Cardiac septum (tissue), 1 donor: ENCODE measurements around the gene H2BW2. TPM values are rescaled to one million over a fixed set of nuclear protein-coding genes. Genes with fewer than 3 reads are reported as not detected.
"Not testable (repeated sequence)": the region's sequence is repeated elsewhere in the genome, so short reads cannot be mapped to it uniquely, and the experiment has no call there.

Source experiments
- DNase-seq: peaks from one replicate; pipeline ENCODE4 v3.0.0-alpha.2; 2020; ENCODE audit warnings: low spot score
- intact Hi-C: fragments of 100-400 bp; cut with DNase I; formaldehyde crosslinking; loops from one replicate; pipeline ENCODE4 v1.14.0; 2022
- long read RNA-seq: library from polyadenylated mRNA; unstranded; transcript quantifications from one replicate; pipeline ENCODE4 v2.0.0, GENCODE V29; 2021
- total RNA-seq: library from RNA; stranded (reverse); fragmentation: NEBNext Ultra II Directional; extraction: Animal tissue kit (Norgen Biotek cat#: 25700); gene quantifications from one replicate; pipeline ENCODE4 v1.2.1, GENCODE V29; 2021
- donor health status: DM: no; HTN: no; CAD: no.

H2BW2 gene
- total RNA-seq, result not detected
- long read RNA-seq, result 0 reads

DNA sequence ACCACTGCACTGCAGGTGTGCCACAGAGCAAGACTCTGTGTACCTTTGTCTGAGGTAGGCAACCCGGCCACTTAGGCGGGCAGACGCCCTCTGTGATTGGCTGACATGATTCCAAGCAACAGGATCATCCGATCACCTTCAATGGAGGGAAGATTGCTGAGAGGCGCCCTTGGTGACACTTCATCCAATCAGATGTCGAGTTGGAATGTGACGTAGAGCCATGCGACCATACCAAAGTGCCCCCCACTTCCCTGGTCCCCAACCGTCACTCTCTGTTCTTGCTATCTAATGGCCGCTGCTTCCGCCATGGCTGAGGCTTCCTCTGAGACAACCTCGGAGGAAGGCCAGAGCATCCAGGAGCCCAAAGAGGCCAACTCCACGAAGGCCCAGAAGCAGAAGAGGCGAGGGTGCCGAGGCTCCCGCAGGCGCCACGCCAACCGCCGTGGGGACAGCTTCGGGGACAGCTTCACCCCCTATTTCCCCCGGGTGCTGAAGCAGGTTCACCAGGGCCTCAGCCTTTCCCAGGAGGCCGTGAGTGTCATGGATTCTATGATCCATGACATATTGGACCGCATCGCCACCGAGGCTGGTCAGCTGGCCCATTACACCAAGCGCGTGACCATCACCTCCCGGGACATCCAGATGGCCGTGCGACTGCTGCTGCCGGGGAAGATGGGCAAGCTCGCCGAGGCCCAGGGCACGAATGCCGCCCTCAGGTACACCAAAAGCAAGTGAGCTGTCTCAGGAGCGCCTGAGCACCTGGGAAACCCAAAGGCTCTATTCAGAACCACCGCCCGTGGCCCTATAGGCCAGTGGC is at the start of gene H2BW2:
H2BW2 (plus strand) TSS at position 268 of the 817 bp plus-strand sequence; CDS start at position 307, 39 bp downstream.
- no peak for DNase-seq
- intact Hi-C loops, result no loop called here

DNA sequence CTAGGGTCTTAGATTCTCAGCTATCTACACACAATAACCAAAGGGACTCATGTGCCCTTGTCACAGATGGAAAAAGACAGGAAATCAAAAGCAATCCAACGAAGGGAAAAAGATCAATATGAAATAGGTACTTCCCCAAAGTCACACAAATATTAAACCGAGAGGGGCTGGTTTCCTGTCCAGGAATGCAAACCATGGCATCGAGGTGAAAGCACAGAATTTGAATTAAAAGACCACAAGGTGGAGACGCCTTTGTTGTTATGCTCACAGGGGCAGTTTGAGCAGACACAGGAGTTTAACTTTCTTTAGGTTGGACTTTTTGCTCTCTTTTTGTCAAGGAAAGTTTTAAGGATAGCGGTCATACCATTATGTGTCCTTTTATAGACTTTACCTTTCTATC is 40.5 kb upstream of the H2BW2 start:
- intact Hi-C loops, result no loop called here
- DNase-seq, result no peak

DNA sequence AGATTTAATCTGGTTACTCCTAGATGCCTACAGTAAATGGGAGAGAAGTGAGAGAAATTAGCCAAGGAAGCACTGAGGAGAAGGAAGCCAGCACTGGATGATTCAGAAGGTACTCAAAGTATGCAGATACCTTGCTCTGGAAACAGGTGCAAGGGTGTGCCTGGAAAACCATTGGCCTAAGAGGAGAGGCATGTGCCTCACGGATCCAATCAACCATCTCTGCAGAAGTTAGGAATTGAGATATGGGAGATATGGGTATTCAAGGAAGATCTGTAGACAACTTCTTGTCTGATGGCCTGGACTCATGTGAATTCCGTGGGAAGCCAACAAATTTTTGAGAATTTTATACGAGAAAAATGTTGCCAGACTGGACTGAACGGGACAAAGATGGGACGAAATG is 30.9 kb upstream of the H2BW2 start:
- DNase-seq, result no peak
- intact Hi-C loops, result no loop called here

DNA sequence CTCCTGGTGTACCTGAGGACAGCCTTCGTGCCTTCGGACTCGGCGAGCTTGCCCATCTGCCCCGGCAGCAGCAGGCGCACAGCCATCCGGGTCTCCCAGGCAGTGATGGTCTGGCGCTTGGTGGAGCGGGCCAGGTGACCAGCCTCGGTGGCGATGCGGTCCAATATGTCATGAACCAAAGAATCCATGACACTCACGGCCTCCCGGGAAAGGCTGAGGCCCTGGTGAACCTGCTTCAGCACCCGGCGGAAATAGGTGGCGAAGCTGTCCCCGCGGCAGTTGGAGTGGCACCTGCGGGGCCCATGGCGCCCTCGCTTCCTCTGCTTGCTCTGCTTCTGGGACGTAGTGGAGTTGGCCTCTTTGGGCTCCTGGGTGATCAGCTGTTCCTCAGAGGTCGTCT is 26.6 kb upstream of the H2BW2 start:
- intact Hi-C loops, result no loop called here
- no peak for DNase-seq

DNA sequence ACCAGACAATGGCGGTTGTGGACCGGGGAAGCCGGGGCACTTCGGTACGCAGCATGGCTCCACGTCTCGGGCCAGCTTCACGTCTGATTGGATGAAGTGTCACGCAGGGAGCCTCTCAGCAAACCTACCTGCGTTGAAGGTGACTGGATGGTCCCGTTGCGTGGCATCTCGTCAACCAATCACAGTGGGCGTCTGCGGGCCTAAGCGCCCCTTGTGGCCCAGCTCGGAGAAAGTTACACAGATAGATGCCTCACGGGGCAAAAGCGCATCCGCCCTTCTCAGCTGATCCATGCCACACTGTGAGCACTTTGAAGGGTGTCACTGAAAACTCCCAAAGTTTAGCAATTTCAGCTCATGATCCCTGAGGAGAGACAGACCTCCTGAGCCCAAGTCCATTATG is 26.1 kb upstream of the H2BW2 start, which contains the start of gene H2BW1:
H2BW1 (minus strand) TSS at position 103 of the 400 bp plus-strand sequence. CDS start 132 bp downstream, outside the sequence.
- no peak for DNase-seq
- intact Hi-C loops, result no loop called here

DNA sequence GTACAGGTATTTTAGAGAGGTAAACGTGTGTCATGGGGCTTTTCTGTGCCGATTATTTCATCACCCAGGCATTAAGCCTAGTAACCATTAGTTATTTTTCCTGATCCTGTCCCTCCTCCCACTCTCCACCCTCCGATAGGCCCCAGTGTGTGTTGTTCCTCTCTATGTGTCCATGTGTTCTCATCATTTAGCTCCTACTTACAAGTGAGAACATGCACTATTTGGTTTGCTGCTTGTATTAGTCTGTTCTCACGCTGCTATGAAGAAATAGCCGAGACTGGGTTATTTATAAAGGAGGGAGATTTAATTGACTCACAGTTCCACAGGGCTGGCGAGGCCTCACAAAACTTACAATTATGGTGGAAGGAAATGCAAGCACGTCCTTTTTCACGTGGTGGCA is 24.2 kb upstream of the H2BW2 start:
- intact Hi-C loops, DNase-seq: not testable (repeated sequence)

DNA sequence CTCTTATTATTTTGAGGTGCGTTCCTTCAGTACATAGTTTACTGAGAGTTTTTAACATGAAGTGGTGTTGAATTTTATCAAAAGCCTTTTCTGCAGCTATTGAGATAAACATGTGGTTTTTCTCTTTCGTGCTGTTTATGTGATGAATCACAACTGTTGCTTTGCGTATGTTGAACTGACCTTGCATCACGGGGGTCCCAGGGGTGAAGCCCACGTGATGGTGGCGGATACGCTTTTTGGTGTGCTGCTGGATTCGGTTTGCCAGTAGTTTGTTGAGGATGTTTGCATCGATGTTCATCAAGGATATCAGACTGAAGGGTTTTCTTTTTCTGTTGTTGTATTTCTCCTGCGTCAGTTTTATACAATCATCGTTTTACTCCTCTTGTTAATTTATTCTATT is 21.6 kb upstream of the H2BW2 start:
- intact Hi-C loops, result no loop called here
- DNase-seq, result no peak

DNA sequence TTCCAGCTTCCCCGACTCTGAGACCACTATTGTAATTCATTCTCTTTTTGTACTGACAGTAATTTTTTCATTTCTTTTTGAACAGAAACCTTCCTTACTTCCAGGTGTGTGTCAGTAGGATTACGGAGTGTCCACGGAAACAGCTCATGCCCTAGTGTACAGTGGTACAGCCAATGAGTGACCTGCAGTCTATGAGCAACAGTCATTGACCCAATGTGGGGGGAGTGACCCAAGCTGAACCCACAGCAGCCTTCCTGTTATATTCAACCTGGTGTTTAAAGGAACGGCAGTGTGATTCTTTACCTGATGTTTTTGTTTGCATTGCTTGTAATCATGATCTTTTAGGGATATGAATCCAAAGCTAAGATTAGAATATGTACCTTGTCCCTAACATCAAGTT is 1.2 kb downstream of the H2BW2 start:
- intact Hi-C loops, result no loop called here
- no peak for DNase-seq

DNA sequence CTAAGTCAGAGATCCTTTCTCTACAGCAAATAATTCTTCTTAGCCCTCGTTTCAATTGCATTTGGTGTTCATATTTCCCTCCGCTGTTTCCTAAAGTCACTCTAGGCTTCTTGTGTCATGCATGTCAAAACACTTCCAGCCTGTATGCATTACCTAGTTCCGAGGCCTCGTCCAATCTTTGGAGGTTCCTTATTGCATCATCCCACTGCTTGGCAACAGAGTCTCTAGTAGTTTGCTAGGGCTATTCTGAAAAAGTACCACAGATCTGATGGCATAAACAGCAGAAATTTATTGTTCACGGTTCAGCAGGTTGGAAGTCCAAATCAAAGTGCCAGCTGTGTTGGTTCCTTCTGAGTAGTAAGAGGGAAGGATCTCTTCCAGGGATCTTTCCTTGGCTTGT is 5.9 kb downstream of the H2BW2 start:
- intact Hi-C loops, result no loop called here
- no peak for DNase-seq

DNA sequence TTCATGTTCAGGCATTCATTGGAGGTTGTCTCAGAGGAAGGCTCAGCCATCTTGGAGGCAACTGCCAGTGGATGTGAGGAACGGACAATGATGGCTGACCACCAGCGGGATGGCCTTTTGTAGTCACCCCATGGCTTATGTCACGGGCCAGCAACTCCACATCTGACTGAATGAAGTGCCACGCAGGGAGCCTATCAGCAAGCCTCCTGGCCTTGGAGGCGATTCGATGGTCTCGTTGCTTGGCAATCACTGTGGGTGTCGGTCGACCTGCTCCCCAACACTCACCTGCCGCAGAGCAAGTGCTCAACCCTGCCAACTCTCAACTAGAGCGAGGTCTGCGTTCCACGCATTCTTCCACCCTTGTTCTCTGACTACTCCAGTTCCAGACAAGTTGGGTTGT is 7.4 kb downstream of the H2BW2 start:
- DNase-seq, result no peak
- intact Hi-C loops, result no loop called here

DNA sequence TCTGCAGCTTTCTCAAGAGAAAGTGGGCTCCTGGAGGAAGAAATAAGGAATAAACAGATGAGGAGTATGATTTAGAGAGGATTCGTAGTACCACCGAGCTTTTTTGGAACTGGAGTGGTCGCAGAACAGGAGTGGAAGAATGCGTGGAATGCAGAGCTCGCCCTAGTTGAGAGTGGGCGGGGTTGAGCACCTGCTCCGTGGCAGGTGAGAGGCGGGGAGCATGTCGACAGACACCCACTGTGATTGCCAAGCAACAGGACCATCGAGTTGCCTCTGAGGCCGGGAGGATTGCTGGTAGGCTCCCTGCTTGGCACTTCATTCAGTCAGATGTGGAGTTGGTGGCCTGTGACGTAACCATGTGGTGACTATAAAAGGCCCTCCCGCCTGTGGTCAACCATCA is 15.2 kb downstream of the H2BW2 start:
- DNase-seq, intact Hi-C loops: not testable (repeated sequence)

DNA sequence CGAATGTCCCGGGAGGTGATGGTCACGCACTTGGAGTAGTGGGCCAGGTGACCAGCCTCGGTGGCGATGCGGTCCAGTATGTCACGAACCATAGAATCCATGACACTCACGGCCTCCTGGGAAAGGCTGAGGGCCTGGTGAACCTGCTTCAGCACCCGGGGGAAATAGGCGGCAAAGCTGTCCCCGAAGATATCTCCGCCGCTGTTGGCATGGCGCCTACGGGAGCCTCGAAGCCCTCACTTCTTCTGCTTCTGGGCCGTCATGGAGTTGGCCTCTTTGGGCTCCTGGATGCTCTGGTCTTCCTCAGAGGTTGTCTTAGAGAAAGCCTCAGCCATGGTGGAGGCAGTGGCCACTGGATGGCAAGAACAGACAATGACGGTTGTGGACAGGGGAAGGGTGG is 22.9 kb downstream of the H2BW2 start:
- intact Hi-C loops, DNase-seq: not testable (repeated sequence)

DNA sequence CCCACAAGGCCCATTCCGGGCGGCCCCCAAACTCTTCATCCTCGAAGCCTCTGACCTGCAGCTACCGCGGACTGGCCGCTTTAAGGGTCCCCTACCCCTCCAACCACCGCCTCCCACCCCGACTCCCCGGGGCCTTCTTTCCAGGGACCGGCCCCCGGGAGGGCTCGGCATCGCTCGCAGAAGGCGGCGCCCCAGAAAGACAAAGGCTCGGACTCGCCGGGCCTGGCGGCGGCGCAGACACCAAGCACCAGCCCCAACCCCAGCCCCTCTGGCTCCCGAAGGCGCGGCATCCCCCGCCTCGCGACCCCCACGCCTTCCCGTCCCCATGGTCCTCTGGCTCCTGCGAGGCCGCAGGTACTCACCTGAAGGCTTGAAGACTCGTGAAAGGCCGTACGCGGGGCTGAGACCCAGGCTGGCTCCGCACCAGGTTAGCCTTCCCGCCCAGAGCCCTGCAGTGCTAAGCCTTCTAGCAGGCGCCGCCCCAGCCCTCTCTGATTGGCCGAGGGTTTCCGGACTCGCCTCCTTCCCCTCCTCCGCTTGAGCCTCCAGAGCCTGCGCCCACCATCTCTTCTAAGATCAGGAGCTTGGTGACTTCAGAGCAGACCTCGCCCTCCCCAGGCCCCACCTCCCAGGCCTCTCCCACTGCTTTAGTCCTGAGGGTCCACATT is 36.2 kb downstream of the H2BW2 start, which contains the start of gene TMSB15C:
TMSB15C (minus strand) TSS at position 459 of the 668 bp plus-strand sequence.
- DNase-seq, intact Hi-C loops: not testable (repeated sequence)

DNA sequence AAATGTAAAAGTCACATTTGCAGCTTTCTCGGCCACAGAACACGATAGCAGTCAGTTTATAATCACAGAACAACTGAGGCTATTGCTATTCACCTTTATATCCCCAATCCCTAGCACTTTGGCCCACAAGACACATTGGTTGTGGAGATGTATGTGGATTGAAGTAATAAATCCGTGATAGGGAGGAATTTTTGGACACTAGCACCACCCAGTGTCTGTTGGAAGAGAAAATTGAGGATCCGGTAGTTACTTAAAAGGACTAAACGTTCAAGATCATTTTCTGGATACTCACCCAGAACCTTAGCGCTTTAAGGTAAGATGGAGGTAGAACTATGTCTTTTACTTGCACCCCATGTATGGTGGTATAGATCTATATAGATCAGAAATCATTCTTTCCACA is 38.1 kb downstream of the H2BW2 start:
- intact Hi-C loops, DNase-seq: not testable (repeated sequence)

DNA sequence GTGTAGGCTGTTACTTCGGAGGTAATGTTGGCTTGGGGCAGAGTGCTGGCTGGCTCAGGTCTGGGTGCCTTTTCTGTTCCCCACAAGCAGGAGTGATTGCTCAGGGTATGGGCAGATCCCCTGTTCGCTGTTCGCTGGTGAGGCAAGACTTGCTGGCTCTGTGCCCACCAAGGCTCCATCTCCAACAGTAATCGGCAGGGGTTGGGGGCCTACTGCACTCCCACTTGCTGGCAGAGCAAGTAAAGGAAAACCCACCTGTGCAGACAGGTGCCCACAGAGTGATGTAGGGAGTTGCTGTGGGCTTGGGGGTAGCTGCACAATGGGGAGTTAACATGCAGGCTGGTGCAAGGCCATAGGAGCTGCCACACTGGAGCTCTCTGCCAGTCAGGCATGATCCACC is 44.3 kb downstream of the H2BW2 start:
- intact Hi-C loops, result no loop called here
- DNase-seq, result no peak

DNA sequence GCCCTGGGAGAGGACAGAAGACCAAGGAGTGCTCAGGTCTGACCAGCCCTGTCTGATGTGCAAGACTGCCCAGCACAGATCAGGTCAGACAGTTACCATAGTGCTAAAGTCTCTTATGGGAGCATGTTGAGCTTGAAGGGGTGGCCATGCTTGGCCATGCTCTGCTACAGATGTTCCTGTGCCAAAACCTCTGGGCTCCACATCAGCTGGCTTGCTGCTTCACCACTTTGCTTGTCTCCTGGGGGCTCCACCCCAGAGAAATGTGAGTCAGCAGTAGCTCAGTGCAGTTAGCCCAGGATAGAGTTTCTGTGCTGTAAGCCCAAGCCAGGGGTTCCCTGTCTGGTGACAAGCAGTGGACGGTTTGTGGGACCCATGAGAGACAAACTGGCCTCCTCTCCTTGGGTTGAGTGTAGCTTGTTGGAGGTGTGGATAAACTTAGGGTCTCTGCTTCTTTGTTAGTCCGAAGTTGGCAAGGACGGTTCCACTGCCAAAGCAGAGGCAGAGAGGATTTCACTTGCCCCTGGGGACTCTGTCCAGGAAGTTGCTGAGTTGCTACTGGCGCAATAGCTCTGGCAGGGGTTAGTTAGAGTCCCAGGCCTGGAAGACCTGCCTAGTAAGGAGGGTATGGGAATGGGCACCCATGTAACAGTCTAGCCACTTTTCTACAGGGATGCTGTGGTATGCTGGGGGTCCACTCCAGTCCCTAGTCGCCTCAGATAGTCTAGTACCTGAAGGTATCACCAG is 45.0 kb downstream of the H2BW2 start:
- no peak for DNase-seq
- intact Hi-C loops, result no loop called here

DNA sequence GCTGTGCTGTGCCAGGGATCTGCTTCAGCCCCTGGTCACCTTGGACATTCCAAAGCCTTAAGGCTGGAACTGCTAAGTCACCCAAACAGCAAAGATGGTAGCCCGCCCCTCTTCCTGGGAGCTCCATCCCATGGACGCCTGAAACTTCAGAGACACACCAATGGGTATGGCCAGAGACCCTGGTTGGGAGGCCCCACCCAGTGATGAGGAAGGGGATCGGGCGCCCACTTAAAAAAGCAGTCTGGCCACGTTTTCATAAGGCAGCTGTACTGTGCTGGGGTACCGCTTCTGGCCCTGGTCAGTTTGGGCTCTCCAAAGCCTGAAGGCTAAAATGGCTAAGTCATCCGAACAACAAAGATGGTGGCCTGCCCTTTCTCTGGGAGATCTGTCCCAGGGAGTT is 45.7 kb downstream of the H2BW2 start:
- no peak for DNase-seq
- intact Hi-C loops, result no loop called here

DNA sequence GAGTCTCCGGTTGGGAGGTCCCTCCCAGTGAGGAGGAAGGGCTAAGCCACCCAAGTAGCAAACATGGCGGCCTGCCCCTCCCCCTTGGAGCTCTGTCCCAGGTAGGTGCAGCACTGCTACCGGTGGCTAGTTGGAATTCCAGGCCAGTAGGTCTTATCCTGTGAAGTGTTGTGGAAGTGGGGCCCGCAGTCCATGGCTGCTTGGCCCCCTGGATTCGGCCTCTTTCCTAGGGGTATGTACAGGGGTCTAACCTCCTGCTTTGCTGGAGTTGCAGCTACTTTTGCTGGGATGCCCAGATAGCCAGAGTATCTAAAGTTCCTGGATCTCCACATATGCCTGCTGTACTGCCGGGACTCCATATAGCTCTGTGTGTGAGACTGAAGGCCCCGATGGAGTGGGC is 46.2 kb downstream of the H2BW2 start:
- DNase-seq, result no peak
- intact Hi-C loops, result no loop called here
